ENCODE measurements around the gene IL17RB. TPM values are rescaled to one million over a fixed set of nuclear protein-coding genes. Genes with fewer than 3 reads are reported as not detected.
A peak's percentile ranks its signal among the peaks of the same experiment; 100 is the strongest.

The IL17RB gene
- total and polyA plus RNA-seq, 3 experiments from 2014 or later, result 0.98 to 2.1 (median 1.2) TPM

- H3K9me3 Mint-ChIP-seq, result no peaks in the 10 kb centered on the region
- no peak for DNase-seq
- ChIA-PET POLR2A (no interaction called here), CTCF (interaction anchor here (0.9 kb wide), 1 partner anchor 16 kb away, joined by 3 read pairs; no protein-coding TSS in a partner anchor)
- Histone ChIP-seq H3K9me3 (ENCODE audit: low read length) (no peaks in the 10 kb centered on the region), H3K27me3 (ENCODE audit: insufficient read depth, low read length, poor library complexity, severe bottlenecking) (no peaks in the 10 kb centered on the region), H3K4me1 (ENCODE audit: insufficient read depth, low read length) (no peaks in the 10 kb centered on the region), H3K36me3 (ENCODE audit: insufficient read depth, low read length) (no peaks in the 10 kb centered on the region), H3K27ac (ENCODE audit: low read depth, low read length) (no peak overlapping the region), H3K4me3 (ENCODE audit: low read length) (no peak overlapping the region)
- H3K27me3 Mint-ChIP-seq, result peaks cover 3 to 18% of the 10 kb centered on the region in 2 donors
- no peaks in the 10 kb centered on the region for H3K4me1 Mint-ChIP-seq
- no peak overlapping the region for H3K27ac Mint-ChIP-seq
- H3K4me3 Mint-ChIP-seq, result no peak overlapping the region
- H3K36me3 Mint-ChIP-seq, result no peaks in the 10 kb centered on the region
These were observed 36.5 kb upstream of the IL17RB start for GRCh38 chr3:53809764-53810400.

GRCh38 chr3:53811143-53811927, 35.0 kb upstream of the IL17RB start:
- Mint-ChIP-seq H3K27ac (no peak overlapping the region), H3K4me1 (no peaks in the 10 kb centered on the region), H3K27me3 (peaks cover 2 to 17% of the 10 kb centered on the region in 2 donors), H3K36me3 (no peaks in the 10 kb centered on the region), H3K4me3 (no peak overlapping the region), H3K9me3 (no peaks in the 10 kb centered on the region)
- POLR2A ChIA-PET, result no interaction called here
- Histone ChIP-seq H3K9me3 (ENCODE audit: low read length) (no peaks in the 10 kb centered on the region), H3K36me3 (ENCODE audit: insufficient read depth, low read length) (no peaks in the 10 kb centered on the region), H3K4me1 (ENCODE audit: insufficient read depth, low read length) (no peaks in the 10 kb centered on the region), H3K4me3 (ENCODE audit: low read length) (no peak overlapping the region), H3K27me3 (ENCODE audit: insufficient read depth, low read length, poor library complexity, severe bottlenecking) (no peaks in the 10 kb centered on the region), H3K27ac (ENCODE audit: low read depth, low read length) (no peak overlapping the region)
- DNase-seq, result no peak
- CTCF ChIA-PET, result no interaction called here

DNA sequence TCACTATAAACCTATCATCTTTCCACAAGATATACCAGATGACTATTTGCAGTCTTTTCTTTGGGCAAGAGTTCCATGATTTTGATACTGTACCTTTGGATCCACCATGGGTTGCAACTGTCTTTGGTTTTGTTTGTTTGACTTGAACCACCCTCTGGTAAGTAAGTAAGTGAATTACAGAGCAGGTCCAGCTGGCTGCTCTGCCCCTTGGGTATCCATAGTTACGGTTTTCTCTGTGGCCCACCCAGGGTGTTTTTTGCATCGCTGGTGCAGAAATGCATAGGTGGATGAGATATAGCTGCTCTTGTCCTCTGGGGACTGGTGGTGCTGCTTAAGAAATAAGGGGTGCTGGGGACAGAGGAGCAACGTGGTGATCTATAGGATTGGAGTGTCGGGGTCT, 33.9 kb upstream of the IL17RB start:
- H3K27ac ChIP-seq (ENCODE audit: low read depth, low read length), result no peak overlapping the region
- H3K4me1 Mint-ChIP-seq, result no peaks in the 10 kb centered on the region
- H3K4me3 ChIP-seq (ENCODE audit: low read length), result no peak overlapping the region
- H3K9me3 ChIP-seq (ENCODE audit: low read length), result no peaks in the 10 kb centered on the region
- peaks cover 0 to 9% of the 10 kb centered on the region in 2 donors for H3K27me3 Mint-ChIP-seq
- no peaks in the 10 kb centered on the region for H3K9me3 Mint-ChIP-seq
- no peak overlapping the region for H3K27ac Mint-ChIP-seq
- DNase-seq, result no peak
- H3K27me3 ChIP-seq (ENCODE audit: insufficient read depth, low read length, poor library complexity, severe bottlenecking), result no peaks in the 10 kb centered on the region
- no peaks in the 10 kb centered on the region for H3K36me3 ChIP-seq (ENCODE audit: insufficient read depth, low read length)
- H3K36me3 Mint-ChIP-seq, result no peaks in the 10 kb centered on the region
- CTCF ChIA-PET, result no interaction called here
- POLR2A ChIA-PET, result no interaction called here
- no peak overlapping the region for H3K4me3 Mint-ChIP-seq
- H3K4me1 ChIP-seq (ENCODE audit: insufficient read depth, low read length), result no peaks in the 10 kb centered on the region

DNA sequence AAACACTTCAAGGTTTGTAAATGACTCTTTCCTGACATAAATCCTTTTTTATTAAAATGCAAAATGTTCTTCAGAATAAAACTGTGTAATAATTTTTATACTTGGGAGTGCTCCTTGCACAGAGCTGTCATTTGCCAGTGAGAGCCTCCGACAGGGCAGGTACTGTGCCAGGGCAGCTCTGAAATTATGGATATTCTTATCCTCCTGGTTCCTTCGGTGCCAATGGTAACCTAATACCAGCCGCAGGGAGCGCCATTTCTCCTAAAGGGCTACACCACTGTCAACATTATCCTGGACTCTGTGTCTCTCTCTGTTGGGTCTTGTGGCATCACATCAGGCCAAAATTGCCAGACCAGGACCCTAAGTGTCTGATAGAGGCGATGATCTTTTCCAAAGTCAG, 33.1 kb upstream of the IL17RB start:
- Histone ChIP-seq H3K4me1 (ENCODE audit: insufficient read depth, low read length) (no peaks in the 10 kb centered on the region), H3K9me3 (ENCODE audit: low read length) (no peaks in the 10 kb centered on the region), H3K4me3 (ENCODE audit: low read length) (no peak overlapping the region), H3K36me3 (ENCODE audit: insufficient read depth, low read length) (no peaks in the 10 kb centered on the region), H3K27ac (ENCODE audit: low read depth, low read length) (no peak overlapping the region), H3K27me3 (ENCODE audit: insufficient read depth, low read length, poor library complexity, severe bottlenecking) (no peaks in the 10 kb centered on the region)
- Mint-ChIP-seq H3K9me3 (no peaks in the 10 kb centered on the region), H3K36me3 (no peaks in the 10 kb centered on the region), H3K4me3 (no peak overlapping the region), H3K27me3 (peaks cover 0 to 11% of the 10 kb centered on the region in 2 donors), H3K4me1 (peaks cover 0 to 2% (median 0%) of the 10 kb centered on the region in 3 donors), H3K27ac (no peak overlapping the region)
- ChIA-PET CTCF (no interaction called here), POLR2A (no interaction called here)
- DNase-seq, result no peak

DNA sequence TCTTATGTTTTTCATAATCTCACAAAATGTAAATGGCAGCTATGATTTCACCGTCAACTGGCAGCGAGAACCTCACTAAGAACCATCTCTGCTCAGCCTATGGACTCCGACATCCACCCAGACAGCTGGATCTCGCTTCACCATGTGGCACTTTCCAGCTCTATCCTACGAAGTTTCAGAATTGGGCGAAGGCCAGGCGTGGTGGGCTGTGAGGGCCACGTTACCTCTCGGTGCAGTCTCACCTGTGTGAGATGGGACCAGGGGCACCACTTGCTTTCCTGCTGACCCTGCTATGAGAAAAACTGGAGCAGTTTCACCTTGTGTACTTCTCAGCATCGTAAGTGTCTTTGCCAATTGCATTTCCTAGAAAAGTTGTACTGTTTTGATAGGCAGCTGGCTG, 32.5 kb upstream of the IL17RB start:
- Mint-ChIP-seq H3K4me3 (no peak overlapping the region), H3K27ac (peak overlapping the region in 1 of 8 donors; percentile 17), H3K27me3 (peaks cover 0 to 7% of the 10 kb centered on the region in 2 donors), H3K36me3 (no peaks in the 10 kb centered on the region), H3K4me1 (peaks cover 0 to 2% (median 0%) of the 10 kb centered on the region in 3 donors), H3K9me3 (no peaks in the 10 kb centered on the region)
- POLR2A ChIA-PET, result no interaction called here
- no peak overlapping the region for H3K4me3 ChIP-seq (ENCODE audit: low read length)
- no peaks in the 10 kb centered on the region for H3K27me3 ChIP-seq (ENCODE audit: insufficient read depth, low read length, poor library complexity, severe bottlenecking)
- CTCF ChIA-PET, result no interaction called here
- DNase-seq, result no peak
- H3K27ac ChIP-seq (ENCODE audit: low read depth, low read length), result no peak overlapping the region
- H3K9me3 ChIP-seq (ENCODE audit: low read length), result no peaks in the 10 kb centered on the region
- H3K36me3 ChIP-seq (ENCODE audit: insufficient read depth, low read length), result no peaks in the 10 kb centered on the region
- H3K4me1 ChIP-seq (ENCODE audit: insufficient read depth, low read length), result no peaks in the 10 kb centered on the region

- Mint-ChIP-seq H3K4me3 (no peak overlapping the region), H3K27ac (no peak overlapping the region), H3K9me3 (no peaks in the 10 kb centered on the region), H3K36me3 (no peaks in the 10 kb centered on the region), H3K27me3 (peaks cover 0 to 7% of the 10 kb centered on the region in 2 donors), H3K4me1 (peaks cover 0 to 2% (median 0%) of the 10 kb centered on the region in 3 donors)
- ChIA-PET CTCF (no interaction called here), POLR2A (no interaction called here)
- H3K27me3 ChIP-seq (ENCODE audit: insufficient read depth, low read length, poor library complexity, severe bottlenecking), result no peaks in the 10 kb centered on the region
- no peak overlapping the region for H3K4me3 ChIP-seq (ENCODE audit: low read length)
- no peaks in the 10 kb centered on the region for H3K9me3 ChIP-seq (ENCODE audit: low read length)
- no peak for DNase-seq
- H3K27ac ChIP-seq (ENCODE audit: low read depth, low read length), result no peak overlapping the region
- no peaks in the 10 kb centered on the region for H3K4me1 ChIP-seq (ENCODE audit: insufficient read depth, low read length)
- H3K36me3 ChIP-seq (ENCODE audit: insufficient read depth, low read length), result no peaks in the 10 kb centered on the region
These were observed 31.3 kb upstream of the IL17RB start for GRCh38 chr3:53815067-53815466.

DNA sequence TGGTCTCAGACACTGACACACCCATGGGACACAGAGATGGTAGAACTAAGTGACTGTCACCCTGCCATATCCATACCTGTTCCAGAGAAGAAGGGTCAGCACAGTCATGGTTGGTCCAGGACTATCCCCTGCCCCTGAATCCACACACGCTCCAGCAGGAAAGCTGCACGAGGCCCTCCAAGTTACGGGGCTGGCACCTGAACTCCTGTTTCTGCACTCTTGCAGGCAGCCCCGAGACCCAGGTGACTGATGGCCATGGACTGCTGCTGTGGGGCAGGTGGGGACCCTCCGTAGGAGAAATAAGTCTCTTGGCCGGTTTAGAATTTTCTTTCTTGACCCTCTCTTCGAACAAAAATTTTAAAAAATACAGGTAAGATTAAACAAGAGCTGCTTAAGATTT, 30.7 kb upstream of the IL17RB start:
- Mint-ChIP-seq H3K27ac (no peak overlapping the region), H3K36me3 (no peaks in the 10 kb centered on the region)
- DNase-seq, result no peak

GRCh38 chr3:53816425-53816824, 29.9 kb upstream of the IL17RB start:
- H3K9me3 Mint-ChIP-seq, result no peaks in the 10 kb centered on the region
- no peaks in the 10 kb centered on the region for H3K36me3 ChIP-seq (ENCODE audit: insufficient read depth, low read length)
- H3K4me3 Mint-ChIP-seq, result no peak overlapping the region
- H3K27ac Mint-ChIP-seq, result no peak overlapping the region
- CTCF ChIA-PET, result no interaction called here
- H3K27me3 ChIP-seq (ENCODE audit: insufficient read depth, low read length, poor library complexity, severe bottlenecking), result no peaks in the 10 kb centered on the region
- peaks cover 1 to 7% of the 10 kb centered on the region in 2 donors for H3K27me3 Mint-ChIP-seq
- H3K27ac ChIP-seq (ENCODE audit: low read depth, low read length), result no peak overlapping the region
- H3K36me3 Mint-ChIP-seq, result no peaks in the 10 kb centered on the region
- no peak for DNase-seq
- H3K4me1 ChIP-seq (ENCODE audit: insufficient read depth, low read length), result no peaks in the 10 kb centered on the region
- H3K4me1 Mint-ChIP-seq, result peaks cover 0 to 2% (median 0%) of the 10 kb centered on the region in 3 donors
- POLR2A ChIA-PET, result no interaction called here
- H3K4me3 ChIP-seq (ENCODE audit: low read length), result no peak overlapping the region
- no peaks in the 10 kb centered on the region for H3K9me3 ChIP-seq (ENCODE audit: low read length)

More for the DNA sequence above, 30.7 kb upstream of the IL17RB start:
- H3K27me3 Mint-ChIP-seq, result peaks cover 0 to 7% of the 10 kb centered on the region in 2 donors
- Histone ChIP-seq H3K9me3 (ENCODE audit: low read length) (no peaks in the 10 kb centered on the region), H3K27me3 (ENCODE audit: insufficient read depth, low read length, poor library complexity, severe bottlenecking) (no peaks in the 10 kb centered on the region), H3K27ac (ENCODE audit: low read depth, low read length) (no peak overlapping the region), H3K4me1 (ENCODE audit: insufficient read depth, low read length) (no peaks in the 10 kb centered on the region), H3K36me3 (ENCODE audit: insufficient read depth, low read length) (no peaks in the 10 kb centered on the region), H3K4me3 (ENCODE audit: low read length) (no peak overlapping the region)
- H3K4me1 Mint-ChIP-seq, result peaks cover 0 to 2% (median 0%) of the 10 kb centered on the region in 3 donors
- H3K4me3 Mint-ChIP-seq, result no peak overlapping the region
- H3K9me3 Mint-ChIP-seq, result no peaks in the 10 kb centered on the region
- ChIA-PET POLR2A (no interaction called here), CTCF (no interaction called here)

Data from CD8-positive, alpha-beta memory T cell (primary cell).